Thyroid gland (tissue), 4 donors: ENCODE data around the gene ADAMTS2.

Source experiments
- POLR2A ChIP-seq, 2 donors: fragments of 450-650 bp; IDR thresholded peaks; one replicate each; pipeline ENCODE4 v1.6.1; 2017; ENCODE audit warnings: antibody characterized with exemption in 2 of 2, mild to moderate bottlenecking in 2 of 2, moderate library complexity in 1 of 2
- TF ChIP-seq, protein P1 (sequence below), 6 experiments: fragments of 200-600 bp in 3 of 6; fragments of 450-650 bp in 3 of 6; sonication (generic) in 3 of 6; IDR thresholded peaks; one replicate each; pipeline ENCODE4 v1.5.1; 2016 to 2019; ENCODE audit warnings: antibody characterized with exemption in 6 of 6, mild to moderate bottlenecking in 2 of 6, inconsistent platforms in 1 of 6, moderate library complexity in 1 of 6

DNA sequence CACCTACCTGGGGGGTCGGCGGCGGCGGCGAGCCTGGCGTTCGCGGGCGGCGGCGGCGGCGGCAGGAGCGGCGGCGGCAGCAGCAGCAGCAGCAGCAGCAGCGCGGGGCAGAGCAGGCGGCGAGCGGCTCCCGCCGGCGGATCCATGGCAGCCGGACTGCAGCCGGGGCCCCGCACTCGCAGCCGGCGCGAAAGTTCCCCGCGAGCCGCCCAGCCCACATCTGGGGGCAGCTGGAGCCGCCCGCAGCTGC lies 153 bp downstream of the ADAMTS2 start:
- TF ChIP-seq, protein P1, sequence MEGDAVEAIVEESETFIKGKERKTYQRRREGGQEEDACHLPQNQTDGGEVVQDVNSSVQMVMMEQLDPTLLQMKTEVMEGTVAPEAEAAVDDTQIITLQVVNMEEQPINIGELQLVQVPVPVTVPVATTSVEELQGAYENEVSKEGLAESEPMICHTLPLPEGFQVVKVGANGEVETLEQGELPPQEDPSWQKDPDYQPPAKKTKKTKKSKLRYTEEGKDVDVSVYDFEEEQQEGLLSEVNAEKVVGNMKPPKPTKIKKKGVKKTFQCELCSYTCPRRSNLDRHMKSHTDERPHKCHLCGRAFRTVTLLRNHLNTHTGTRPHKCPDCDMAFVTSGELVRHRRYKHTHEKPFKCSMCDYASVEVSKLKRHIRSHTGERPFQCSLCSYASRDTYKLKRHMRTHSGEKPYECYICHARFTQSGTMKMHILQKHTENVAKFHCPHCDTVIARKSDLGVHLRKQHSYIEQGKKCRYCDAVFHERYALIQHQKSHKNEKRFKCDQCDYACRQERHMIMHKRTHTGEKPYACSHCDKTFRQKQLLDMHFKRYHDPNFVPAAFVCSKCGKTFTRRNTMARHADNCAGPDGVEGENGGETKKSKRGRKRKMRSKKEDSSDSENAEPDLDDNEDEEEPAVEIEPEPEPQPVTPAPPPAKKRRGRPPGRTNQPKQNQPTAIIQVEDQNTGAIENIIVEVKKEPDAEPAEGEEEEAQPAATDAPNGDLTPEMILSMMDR (IDR thresholded peaks at IDR 0.05), result no peak
- TF ChIP-seq POLR2A (IDR thresholded peaks at IDR 0.05), result no peak
